Stimulated activated CD4-positive, alpha-beta T cell treated with anti-CD3 and anti-CD28 coated beads, TNF-alpha, amount 100 ng/mL, for 4 hours (primary cell): ENCODE measurements around the gene KRTAP5-11.
"Not testable (repeated sequence)": the region's sequence is repeated elsewhere in the genome, so short reads cannot be mapped to it uniquely, and the experiment has no call there.

Experiments used
- DNase-seq, 3 experiments: peaks; one replicate each; pipeline ENCODE4 v3.0.0-alpha.2; 2020; ENCODE audit warnings: low read depth in 3 of 3

KRTAP5-11 gene, protein sequence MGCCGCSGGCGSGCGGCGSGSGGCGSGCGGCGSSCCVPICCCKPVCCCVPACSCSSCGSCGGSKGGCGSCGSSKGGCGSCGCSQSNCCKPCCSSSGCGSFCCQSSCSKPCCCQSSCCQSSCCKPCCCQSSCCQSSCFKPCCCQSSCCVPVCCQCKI

DNA sequence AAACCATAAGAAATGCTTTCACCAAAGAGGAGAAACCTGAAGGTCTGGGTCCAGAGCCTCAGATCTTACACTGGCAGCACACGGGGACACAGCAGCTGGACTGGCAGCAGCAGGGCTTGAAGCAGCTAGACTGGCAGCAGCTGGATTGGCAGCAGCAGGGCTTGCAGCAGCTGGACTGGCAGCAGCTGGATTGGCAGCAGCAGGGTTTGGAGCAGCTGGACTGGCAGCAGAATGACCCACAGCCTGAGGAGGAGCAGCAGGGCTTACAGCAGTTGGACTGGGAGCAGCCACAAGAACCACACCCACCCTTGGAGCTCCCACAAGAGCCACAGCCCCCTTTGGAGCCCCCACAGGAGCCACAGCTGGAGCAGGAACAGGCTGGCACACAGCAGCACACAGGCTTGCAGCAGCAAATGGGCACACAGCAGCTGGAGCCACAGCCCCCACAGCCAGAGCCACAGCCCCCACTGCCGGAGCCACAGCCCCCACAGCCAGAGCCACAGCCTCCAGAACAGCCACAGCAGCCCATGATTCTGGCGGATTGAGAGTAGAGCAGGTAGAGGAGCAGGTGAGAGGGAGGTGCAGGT, at the start of gene KRTAP5-11:
Gene KRTAP5-11, minus strand, starts transcription at position 567 of the 587 bp plus-strand sequence. Its CDS starts 38 bp downstream, at position 529.
- DNase-seq = no peak

DNA sequence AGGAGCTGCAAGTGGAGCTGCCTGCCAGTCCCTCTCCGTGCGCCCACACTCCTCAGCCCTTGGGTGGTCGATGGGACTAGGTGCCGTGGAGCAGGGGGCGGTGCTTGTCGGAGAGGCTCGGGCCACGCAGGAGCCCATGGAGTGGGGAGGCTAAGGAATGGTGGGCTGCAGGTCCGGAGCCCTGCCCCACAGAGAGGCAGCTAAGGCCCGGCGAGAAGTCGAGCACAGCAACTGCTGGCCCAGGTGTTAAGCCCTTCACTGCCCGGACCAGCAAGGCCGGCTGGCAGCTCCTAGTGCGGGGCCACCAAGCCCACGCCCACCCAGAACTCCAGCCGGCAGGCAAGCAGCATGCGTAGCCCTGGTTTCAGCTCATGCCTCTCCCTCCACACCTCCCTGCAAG, 48.9 kb upstream of the KRTAP5-11 start:
- DNase-seq = not testable (repeated sequence)

DNA sequence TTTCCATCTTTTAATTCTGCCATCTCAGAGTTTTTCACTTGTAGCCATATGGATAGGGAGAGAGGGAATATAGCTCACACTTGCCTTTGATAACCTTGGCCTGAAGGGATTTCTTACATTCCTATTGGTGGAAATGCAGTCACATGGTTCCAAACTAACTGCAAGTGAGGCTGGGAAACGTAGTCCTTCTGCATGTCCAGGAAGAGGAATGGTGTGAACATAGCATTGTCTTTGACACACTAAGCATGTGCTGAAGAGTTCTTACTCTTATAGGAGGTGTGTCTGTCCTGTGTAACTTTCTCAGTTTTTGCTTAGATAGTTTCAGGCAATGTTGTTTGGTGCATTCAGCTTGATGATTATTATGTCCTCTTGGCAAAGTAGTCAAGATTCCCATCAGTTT, 47.4 kb upstream of the KRTAP5-11 start:
- not testable (repeated sequence) for DNase-seq

DNA sequence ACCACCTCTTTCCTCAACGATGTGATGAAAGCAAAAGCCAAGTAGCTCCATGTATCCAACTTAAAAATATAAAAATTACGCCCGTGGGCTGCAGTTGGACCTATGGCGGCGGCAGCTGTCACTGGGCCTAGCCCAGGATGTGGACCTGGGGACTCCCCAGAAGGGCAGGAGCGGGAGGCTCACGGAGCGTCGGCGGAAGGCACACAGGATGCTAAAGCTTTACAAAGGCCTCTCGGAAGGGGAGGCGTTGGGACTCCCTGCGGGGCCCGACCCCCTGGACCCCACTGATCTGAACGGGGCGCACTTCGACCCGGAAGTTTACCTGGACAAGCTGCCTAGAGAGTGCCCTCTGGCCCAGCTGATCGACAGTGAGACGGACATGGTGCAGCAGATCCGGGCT, 46.3 kb upstream of the KRTAP5-11 start:
- not testable (repeated sequence) for DNase-seq

DNA sequence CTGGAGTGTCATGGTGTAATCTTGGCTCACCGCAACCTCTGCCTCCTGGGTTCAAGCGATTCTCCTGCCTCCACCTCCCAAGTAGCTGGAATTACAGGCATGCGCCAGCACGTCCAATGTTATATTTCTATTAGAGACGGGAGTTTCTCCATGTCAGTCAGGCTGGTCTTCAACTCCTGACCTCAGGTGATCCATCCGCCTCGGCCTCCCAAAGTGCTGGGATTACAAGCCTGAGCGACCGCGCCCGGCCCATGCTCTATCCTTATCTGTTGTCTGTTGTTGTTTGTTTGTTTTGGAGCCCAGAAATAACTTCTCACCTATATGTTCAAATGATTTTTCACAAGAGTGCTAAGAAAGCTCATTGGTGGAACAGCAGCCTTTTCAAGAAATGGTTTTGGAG, 40.6 kb upstream of the KRTAP5-11 start:
- not testable (repeated sequence) for DNase-seq

DNA sequence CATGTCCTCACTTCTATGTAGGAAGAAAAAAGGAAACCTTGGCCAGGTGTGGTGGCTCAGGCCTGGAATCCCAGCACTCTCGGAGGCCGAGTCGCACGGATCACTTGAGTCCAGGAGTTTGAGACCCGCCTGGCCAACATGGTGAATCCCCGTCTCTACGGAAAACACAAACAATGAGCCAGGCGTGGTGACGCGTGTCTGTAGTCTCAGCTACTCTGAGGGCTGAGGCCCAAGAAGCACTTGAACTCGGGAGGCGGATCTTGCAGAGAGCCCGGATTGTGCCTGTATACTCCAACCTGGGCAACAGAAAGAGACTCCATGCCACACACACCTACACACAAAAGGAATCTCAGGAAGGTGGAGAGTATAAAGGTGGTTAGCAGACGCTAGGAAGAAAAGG, 39.9 kb upstream of the KRTAP5-11 start:
- DNase-seq = not testable (repeated sequence)

DNA sequence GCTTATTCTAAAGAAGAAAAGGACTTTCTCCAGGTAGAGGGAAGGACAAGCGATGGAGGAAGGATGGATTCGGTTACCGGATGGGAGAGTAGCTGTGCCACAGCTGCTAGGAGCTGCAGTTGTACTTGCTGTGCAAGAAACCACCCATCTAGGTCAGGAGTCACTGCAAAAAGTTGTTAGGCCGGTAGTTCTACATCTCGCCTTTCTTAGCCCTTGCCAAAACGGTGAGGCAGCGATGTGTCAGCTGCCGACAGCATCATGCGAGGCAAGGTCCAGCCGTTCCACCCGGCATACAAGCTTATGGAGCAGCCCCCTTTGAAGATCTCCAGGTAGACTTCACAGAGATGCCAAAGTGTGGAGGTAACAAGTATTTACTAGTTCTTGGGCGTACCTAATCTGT, 32.3 kb upstream of the KRTAP5-11 start:
- DNase-seq = not testable (repeated sequence)

DNA sequence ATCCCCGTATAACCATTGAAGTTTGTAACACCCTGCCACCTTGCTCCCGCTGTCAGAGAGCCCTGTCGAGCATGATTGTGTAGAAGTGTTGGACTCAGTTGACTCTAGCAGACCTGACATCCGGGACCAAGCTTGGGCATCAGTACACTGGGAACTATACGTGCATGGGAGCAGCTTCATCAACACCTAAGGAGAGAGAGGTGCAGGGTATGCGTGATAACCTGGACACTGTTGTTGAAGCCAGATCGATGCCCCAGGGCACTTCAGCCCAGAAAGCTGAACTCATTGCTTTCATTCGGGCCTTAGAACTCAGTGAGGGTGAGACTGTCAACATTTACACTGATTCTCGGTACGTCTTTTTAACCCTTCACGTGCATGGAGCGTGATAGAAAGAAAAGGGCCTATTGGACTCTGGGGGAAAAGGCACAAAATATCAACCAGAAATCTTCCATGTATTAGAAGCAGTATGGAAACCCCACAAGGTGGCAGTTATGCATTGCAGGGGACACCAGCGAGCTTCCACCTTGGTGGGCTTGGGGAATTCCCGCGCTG, 31.8 kb upstream of the KRTAP5-11 start:
- DNase-seq = not testable (repeated sequence)

DNA sequence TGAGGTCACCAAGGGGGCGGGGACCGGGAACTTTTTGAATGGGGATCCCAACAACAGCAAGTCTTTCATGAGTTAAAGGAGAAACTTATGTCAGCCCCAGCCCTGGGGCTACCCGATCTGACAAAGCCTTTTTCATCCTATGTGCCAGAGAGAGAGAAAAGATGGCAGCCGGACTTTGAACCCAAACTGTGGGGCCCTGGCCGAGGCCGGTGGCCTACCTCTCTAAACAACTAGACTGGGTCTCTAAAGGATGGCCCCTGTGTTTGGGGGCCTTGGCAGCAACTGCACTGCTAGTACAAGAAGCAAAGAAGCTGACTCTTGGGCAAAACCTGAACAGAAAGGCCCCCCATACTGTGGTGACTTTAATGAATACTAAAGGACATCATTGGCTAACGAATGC, 31.3 kb upstream of the KRTAP5-11 start:
- not testable (repeated sequence) for DNase-seq

DNA sequence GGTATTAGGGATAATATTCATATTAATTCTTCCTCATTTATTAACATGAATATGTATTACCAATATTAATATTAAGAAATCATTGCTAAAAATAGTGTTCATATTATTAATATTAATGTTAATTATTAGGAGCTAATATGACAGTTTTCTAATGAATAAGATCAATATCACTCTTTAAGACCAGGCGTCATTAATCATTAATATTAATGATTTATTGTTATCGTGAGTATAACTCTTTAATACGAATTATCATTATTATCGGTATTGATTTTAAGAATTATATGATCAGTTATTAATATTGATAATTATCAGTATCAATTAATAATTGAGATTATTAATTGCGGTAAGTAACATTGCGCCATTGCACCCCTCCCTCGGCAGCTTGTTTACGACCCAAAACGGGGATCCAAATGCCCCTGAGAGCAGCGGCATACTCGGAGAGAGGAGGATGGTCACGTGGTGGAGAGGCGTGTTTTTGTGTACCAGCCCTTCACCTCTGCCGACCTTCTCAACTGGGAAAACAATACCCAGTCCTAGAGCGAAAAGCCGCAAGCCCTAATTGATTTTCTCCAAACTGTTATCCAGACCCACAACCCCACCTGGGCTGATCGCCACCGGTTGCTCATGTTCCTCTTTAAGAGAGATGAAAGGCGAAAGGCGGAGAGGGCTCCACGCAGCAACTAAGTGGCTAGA, 28.7 kb upstream of the KRTAP5-11 start:
- not testable (repeated sequence) for DNase-seq

DNA sequence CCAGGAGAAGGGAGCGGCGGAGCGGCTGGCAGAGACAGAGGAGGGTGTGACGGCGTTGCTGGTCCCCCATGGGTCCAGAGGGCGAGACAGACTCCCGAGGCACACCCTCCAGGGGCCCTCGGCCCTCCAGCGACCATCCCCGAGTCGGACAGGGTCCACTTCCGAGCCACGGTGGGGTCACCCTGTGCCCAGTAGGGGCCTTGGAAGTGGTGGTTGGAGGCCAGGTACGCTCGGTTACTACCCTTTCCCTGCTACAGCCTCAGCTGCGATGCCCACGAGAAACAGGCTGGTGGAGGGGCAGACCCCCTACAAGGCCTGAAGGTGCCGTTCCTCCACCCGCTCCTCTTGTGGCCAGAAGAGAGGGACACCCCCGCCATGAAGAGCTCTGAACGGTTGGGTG, 25.6 kb upstream of the KRTAP5-11 start:
- not testable (repeated sequence) for DNase-seq

DNA sequence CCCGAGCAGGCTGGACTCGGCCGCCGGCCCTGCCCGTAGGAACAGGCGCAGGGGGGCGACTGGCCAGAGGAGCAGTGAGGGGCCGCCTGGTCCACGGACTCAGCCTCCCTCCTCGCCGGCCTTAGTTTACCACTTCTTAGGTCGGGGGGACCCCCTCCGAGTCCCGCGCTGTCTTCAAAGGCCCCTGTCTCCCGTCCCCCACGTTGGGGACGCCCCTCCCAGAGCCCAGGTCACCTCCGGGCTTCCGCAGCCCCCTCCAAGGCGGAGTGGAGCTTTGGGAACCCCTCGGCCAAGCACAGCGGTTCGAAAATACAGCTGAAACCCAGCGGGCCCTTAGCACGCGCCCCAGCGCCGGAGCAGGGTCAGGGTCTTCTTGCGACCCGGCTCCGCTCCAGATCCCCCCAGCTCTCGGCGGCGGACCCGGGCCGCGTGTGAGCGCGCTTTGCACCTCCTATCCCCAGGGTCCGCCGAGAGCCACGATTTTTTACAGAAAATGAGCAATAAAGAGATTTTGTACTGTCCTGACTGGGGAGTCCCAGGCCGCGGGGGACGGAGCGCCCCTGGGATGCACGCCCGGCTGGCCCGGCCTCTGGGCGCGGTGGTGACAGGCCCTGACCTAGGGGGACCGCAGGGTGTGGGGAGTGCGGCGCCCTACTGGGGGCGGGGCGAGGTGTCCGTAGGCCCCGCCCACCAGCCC, 25.0 kb upstream of the KRTAP5-11 start:
- not testable (repeated sequence) for DNase-seq

DNA sequence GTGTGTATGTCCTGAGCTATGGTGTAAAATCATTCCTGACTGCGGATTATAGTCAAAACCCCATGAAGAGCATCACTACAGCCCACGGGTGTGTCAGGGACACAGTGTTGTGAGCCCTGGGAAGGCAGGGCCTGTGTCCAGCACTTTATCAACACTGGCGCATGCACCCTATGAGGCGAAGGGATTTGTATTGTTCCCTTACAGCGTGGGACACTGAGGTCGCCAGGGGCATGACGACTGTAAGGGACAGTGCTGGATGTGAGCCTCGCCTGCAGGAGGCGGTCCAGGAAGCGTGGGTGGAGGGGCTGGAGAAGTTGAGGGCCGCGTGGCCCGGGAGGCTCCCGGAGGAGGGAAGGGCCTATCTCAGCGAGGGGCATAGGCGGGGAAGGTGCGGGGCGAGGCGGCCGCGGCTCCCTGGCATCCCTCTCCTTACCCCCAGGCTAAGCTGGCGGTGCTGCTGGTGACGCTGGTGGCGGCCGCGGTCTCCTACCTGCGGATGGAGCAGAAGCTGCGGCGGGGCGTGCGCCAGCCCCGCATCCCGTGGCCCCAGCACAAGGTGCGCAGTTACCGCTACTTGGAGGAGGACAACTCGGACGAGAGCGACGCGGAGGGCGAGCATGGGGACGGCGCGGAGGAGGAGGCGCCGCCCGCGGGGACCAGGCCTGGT, 24.3 kb upstream of the KRTAP5-11 start:
- DNase-seq = not testable (repeated sequence)

DNA sequence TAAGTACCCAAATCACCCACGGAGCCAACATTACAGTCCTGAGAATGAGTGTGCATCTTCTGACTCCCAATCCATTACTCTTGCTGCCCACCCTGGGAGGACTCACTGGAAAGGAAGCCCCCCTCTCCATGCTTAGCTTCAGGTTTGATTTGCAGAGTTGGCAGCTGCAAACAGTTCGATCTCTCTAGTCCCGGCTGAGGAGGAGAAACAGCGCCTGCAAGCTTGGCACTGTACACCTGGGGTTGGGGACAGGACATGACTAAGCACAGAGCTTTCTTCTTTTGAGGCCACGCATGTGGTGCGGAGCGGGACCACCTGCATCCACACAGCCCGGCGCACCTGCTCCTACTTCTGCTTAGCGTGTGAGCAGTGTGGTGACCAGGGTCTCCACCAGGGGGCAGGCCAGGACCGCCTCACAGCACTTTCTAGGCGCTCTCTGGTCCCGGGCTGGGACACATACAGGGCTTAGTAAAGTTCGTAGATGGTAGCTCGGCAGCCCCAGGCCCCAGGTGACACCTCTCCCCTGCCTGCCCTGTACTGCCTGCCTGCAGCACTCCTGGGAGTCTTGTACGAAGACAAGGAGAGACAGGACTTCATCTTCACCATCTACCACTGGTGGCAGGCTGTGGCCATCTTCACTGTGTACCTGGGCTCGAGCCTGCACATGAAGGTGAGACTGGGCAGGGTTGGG, 22.3 kb upstream of the KRTAP5-11 start:
- DNase-seq = not testable (repeated sequence)

DNA sequence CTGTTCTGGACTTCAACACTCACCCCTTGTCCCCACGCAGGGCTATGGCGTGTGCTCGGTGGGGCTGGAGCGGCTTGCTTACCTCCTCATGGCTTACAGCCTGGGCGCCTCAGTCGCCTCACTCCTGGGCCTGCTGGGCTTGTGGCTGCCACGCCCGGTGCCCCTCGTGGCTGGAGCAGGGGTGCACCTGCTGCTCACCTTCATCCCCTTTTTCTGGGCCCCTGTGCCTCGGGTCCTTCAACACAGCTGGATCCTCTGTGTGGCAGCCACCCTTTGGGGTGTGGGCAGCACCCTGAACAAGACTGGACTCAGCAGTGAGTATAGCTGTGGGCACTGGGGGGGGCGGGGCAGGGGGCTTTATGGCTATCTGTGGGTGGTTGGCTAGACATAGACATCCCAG, 20.5 kb upstream of the KRTAP5-11 start:
- DNase-seq = not testable (repeated sequence)

DNA sequence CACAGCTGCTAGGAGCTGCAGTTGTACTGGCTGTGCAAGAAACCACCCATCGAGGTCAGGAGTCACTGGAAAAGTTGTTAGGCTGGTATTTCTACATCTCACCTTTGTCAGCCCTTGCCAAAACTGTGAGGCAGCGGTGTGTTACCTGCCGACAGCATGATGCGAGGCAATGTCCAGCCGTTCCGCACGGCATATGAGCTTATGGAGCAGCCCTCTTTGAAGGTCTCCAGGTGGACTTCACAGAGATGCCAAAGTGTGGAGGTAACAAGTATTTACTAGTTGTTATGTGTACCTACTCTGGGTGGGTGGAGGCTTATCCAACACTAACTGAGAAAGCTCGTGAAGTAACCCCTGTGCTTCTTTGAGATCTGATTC, 6.9 kb upstream of the KRTAP5-11 start:
- DNase-seq = not testable (repeated sequence)

DNA sequence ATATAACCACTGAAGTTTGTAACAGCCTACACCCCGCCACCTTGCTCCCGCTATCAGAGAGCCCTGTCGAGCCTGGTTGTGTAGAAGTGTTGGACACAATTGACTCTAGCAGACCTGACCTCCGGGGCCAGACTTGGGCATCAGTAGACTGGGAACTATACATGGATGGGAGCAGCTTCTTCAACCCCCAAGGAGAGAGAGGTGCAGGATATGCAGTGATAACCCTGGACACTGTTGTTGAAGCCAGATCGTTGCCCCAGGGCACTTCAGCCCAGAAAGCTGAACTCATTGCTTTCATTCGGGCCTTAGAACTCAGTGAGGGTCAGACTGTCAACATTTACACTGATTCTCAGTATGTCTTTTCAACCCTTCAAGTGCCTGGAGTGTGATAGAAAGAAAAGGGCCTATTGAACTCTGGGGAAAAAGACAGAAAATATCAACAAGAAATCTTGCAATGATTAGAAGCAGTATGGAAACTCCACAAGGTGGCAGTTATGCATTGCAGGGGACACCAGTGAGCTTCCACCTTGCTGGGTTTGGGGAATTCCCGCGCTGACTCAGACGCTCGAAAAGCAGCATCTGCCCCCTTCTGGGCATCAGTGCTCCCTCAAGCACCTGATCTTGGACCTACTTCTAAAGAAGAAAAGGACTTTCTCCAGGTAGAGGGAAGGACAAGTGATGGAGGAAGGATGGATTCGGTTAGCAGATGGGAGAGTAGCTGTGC, 6.3 kb upstream of the KRTAP5-11 start:
- peak; percentile 9 to 43 (median 27) for DNase-seq

DNA sequence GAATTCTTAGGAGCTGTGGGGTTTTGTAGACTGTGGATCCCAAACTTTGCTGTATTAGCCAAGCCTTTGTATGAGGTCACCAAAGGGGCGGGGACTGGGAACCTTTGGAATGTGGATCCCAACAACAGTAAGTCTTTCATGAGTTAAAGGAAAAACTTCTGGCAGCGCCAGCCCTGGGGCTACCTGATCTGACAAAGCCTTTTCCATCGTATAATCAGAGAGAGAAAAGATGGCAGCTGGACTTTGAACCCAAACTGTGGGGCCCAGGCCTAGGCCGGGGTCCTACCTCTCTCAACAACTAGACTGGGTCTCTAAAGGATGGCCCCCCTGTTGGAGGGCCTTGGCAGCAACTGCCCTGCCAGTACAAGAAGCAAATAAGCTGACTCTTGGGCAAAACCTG, 5.6 kb upstream of the KRTAP5-11 start:
- DNase-seq = not testable (repeated sequence)

DNA sequence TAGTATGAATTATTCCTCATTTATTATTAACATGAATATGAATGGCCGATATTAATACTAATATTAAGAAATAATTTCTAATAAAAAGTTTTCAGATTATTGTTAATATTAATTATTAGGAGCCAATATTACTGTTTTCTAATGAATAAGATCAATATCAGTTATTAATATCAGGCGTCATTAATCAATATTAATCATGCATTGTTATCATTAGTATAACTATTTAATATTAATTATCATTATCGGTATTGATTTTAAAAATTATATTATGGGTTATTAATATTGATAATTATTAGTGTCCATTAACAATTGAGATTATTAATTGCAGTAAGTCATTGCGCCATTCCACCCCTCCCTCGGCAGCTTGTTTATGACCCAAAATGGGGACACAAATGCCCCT, 3.0 kb upstream of the KRTAP5-11 start:
- DNase-seq = not testable (repeated sequence)

DNA sequence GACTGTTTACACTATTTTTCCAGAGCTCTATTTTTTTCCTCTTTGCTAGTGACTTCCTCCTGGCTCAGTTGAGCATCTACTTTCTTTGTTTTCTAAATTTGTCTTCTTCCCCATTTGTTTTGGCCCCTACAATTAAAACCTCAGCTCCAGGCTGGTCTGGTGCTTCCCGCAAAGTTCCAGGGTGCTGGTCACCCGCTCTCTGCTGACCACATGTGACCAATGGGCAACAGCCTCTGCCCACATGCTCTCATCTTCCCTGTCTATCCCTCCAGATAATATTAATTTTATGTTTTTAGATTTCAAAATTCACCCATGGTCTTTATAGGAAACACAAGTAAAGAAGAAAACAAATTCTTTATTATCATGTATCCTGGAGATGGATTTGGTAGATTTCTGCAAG, 294 bp upstream of the KRTAP5-11 start:
- not testable (repeated sequence) for DNase-seq
